C4-2B (cell line): Measurements from ENCODE around the gene ZNF678.

ENCODE experiments used
- ZFX ChIP-seq: fragments of 450-650 bp; IDR thresholded peaks from 2 replicates; pipeline ENCODE4 v1.6.1; 2017
- TF ChIP-seq, protein P1 (sequence below): fragments of 450-650 bp; conservative IDR thresholded peaks from 2 replicates; pipeline ENCODE4 v1.5.1; 2017; ENCODE audit warnings: mild to moderate bottlenecking

- TF ChIP-seq, protein P1, sequence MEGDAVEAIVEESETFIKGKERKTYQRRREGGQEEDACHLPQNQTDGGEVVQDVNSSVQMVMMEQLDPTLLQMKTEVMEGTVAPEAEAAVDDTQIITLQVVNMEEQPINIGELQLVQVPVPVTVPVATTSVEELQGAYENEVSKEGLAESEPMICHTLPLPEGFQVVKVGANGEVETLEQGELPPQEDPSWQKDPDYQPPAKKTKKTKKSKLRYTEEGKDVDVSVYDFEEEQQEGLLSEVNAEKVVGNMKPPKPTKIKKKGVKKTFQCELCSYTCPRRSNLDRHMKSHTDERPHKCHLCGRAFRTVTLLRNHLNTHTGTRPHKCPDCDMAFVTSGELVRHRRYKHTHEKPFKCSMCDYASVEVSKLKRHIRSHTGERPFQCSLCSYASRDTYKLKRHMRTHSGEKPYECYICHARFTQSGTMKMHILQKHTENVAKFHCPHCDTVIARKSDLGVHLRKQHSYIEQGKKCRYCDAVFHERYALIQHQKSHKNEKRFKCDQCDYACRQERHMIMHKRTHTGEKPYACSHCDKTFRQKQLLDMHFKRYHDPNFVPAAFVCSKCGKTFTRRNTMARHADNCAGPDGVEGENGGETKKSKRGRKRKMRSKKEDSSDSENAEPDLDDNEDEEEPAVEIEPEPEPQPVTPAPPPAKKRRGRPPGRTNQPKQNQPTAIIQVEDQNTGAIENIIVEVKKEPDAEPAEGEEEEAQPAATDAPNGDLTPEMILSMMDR, result no peak
- TF ChIP-seq ZFX, result no peak
Observed at GRCh38 chr1:227697321-227697864, 134.0 kb downstream of the ZNF678 start.
